Effector memory CD4-positive, alpha-beta T cell (primary cell): ENCODE results near the gene MFRP.

Experiments used
- DNase-seq, 3 donors: peaks; one replicate each; pipeline ENCODE4 v3.0.0-alpha.2; 2020
- H3K27ac ChIP-seq: 2 replicates; pipeline ENCODE4 v1.7.0; 2013; ENCODE audit warnings: mild to moderate bottlenecking, low read length, moderate library complexity; ENCODE audit not compliant: insufficient read depth, poor library complexity, severe bottlenecking
- H3K27me3 ChIP-seq: replicated peaks from 2 replicates; pipeline ENCODE4 v1.7.0; 2013; ENCODE audit warnings: mild to moderate bottlenecking, low read length; ENCODE audit not compliant: insufficient read depth, control insufficient read depth, poor library complexity, severe bottlenecking
- H3K36me3 ChIP-seq: 2 replicates; pipeline ENCODE4 v1.7.0; 2013; ENCODE audit warnings: mild to moderate bottlenecking, low read length, moderate library complexity; ENCODE audit not compliant: control insufficient read depth, insufficient read depth
- H3K4me1 ChIP-seq: 2 replicates; pipeline ENCODE4 v1.7.0; 2013; ENCODE audit warnings: low read length, mild to moderate bottlenecking; ENCODE audit not compliant: control insufficient read depth, insufficient read depth, poor library complexity, severe bottlenecking
- H3K4me3 ChIP-seq: 2 replicates; pipeline ENCODE4 v1.7.0; 2013; ENCODE audit warnings: low read length, low read depth, mild to moderate bottlenecking; ENCODE audit not compliant: insufficient read depth, poor library complexity, severe bottlenecking
- H3K9me3 ChIP-seq: 2 replicates; pipeline ENCODE4 v1.7.0; 2013; ENCODE audit warnings: mild to moderate bottlenecking, low read length, moderate library complexity; ENCODE audit not compliant: control insufficient read depth

The MFRP gene

DNA sequence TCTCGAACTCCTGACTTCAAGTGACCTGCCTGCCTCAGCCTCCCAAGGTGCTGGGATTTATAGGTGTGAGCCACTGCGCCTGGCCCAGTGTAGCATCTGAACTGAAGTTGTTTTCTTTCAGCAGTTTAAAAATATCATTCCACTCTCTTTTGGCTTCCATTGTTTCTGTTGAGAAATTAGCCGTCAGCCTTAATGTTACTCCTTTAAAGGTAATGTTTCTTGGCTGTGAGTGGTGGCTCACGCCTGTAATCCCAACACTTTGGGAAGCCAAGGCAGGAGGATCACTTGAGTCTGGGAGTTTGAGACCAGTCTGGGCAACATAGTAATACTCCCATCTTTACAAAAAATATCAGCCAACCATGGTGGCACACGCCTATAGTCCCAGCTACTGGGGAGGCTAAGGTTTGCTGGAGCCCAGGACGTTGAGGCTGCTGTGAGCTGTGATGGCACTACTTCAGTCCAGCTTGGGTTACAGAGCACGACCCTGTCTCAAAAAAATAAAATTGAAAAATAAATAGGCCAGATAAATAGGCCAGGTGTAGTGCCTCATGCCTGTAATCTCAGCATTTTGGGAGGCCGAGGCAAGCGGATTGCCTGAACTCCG, 55.5 kb downstream of the MFRP start:
- H3K36me3 ChIP-seq = peaks cover 29% of the 10 kb centered on the region

More for the DNA sequence above, 55.5 kb downstream of the MFRP start:
- Histone ChIP-seq H3K4me1 (no peaks in the 10 kb centered on the region), H3K4me3 (no peak overlapping the region), H3K9me3 (no peaks in the 10 kb centered on the region), H3K27me3 (no peaks in the 10 kb centered on the region), H3K27ac (no peak overlapping the region)
- no peak for DNase-seq
